HCT116 (cell line): ENCODE data around the gene DIP2A. TPM values are rescaled to one million over a fixed set of nuclear protein-coding genes. Genes with fewer than 3 reads are reported as not detected.

Experiments
- ATAC-seq: fragments of 200-7000 bp; cut with Tn5 transposase; 2 replicates; pipeline ENCODE4 v1.9.1; 2020; ENCODE audit warnings: mild to moderate bottlenecking, moderate library complexity
- BruUV-seq: library from RNA; stranded (reverse); fragments of 400-500 nt; replicated peaks from 2 replicates; lab custom pipeline; 2021; lab: Mats Ljungman, UMichigan
- CTCF ChIA-PET: fragments of 300-600 bp; sonication (Branson Sonifier 250); formaldehyde crosslinking; loops from one replicate; lab custom pipeline; 2021; ENCODE audit warnings: antibody characterized with exemption; lab: Charles Lee
- POLR2A ChIA-PET: fragments of 300-600, 350-600 bp; sonication (Branson Sonifier 250); formaldehyde crosslinking; loops from one replicate; lab custom pipeline; 2021; ENCODE audit warnings: antibody characterized with exemption; lab: Charles Lee
- RAD21 ChIA-PET, 2 experiments: fragments of 300-600 bp; sonication (Branson Sonifier 250); formaldehyde crosslinking; loops; one replicate each; lab custom pipeline; 2023; ENCODE audit warnings: low total read pairs in 2 of 2; ENCODE audit not compliant: uncharacterized antibody in 2 of 2, unreplicated experiment in 2 of 2, low non-redundant PET in 1 of 2; lab: Charles Lee
- DNase-seq: peaks from one replicate; pipeline ENCODE4 v3.0.0-alpha.2; 2010; ENCODE audit warnings: low read depth, low spot score
- H2AFZ ChIP-seq: fragments of 200-600 bp; shearing (Covaris generic), sonication (generic); 2 replicates; pipeline ENCODE4 v1.6.1; 2017; ENCODE audit warnings: low read depth, mixed run types, mixed read lengths, antibody characterized with exemption, low read length; ENCODE audit not compliant: poor library complexity, severe bottlenecking
- H3K27ac ChIP-seq: 2 replicates; pipeline ENCODE4 v1.5.1; 2012; ENCODE audit warnings: low read depth, low read length
- H3K27me3 ChIP-seq: fragments of 200-600 bp; sonication (generic); 2 replicates; pipeline ENCODE4 v1.6.1; 2016; ENCODE audit warnings: mixed run types, low read length, mixed read lengths; ENCODE audit not compliant: insufficient read depth
- H3K36me3 ChIP-seq, 2 experiments: fragments of 200-500 bp in 1 of 2; fragments of 200-600 bp in 1 of 2; sonication (Bioruptor generic) in 1 of 2; sonication (generic) in 1 of 2; 2 replicates each; pipeline versions ENCODE4 v1.5.1 to v1.6.1; 2014 to 2016; ENCODE audit warnings: low read length in 2 of 2, inconsistent platforms in 1 of 2, mixed read lengths in 1 of 2, mixed run types in 1 of 2; ENCODE audit not compliant: insufficient read depth in 2 of 2, control insufficient read depth in 1 of 2
- H3K4me1 ChIP-seq, 2 experiments: fragments of 200-600 bp in 1 of 2; sonication (generic) in 1 of 2; 2 replicates each; pipeline versions ENCODE4 v1.5.1 to v1.6.1; 2012 to 2017; ENCODE audit warnings: low read length in 2 of 2, inconsistent platforms in 1 of 2, mild to moderate bottlenecking in 1 of 2, mixed read lengths in 1 of 2, mixed run types in 1 of 2, moderate library complexity in 1 of 2; ENCODE audit not compliant: insufficient read depth in 2 of 2, control insufficient read depth in 1 of 2
- H3K4me2 ChIP-seq: fragments of 200-600 bp; sonication (generic); 2 replicates; pipeline ENCODE4 v1.6.1; 2017; ENCODE audit warnings: mixed run types, low read length, mixed read lengths
- H3K4me3 ChIP-seq, 2 experiments: fragments of 200-600 bp in 1 of 2; sonication (generic) in 1 of 2; replicated peaks in 1 of 2; 2 replicates each; pipeline ENCODE4 v1.5.1; 2011 to 2016; ENCODE audit warnings: low read length in 2 of 2, control low read depth in 1 of 2, low read depth in 1 of 2, mild to moderate bottlenecking in 1 of 2, mixed read lengths in 1 of 2, mixed run types in 1 of 2
- H3K79me2 ChIP-seq: fragments of 200-600 bp; sonication (generic); 2 replicates; pipeline ENCODE4 v1.6.1; 2017; ENCODE audit warnings: mild to moderate bottlenecking, mixed run types, low read length, moderate library complexity, mixed read lengths; ENCODE audit not compliant: insufficient read depth
- H3K9ac ChIP-seq: fragments of 200-600 bp; sonication (generic); 2 replicates; pipeline ENCODE4 v1.6.1; 2016; ENCODE audit warnings: low read length, mixed read lengths
- H3K9me2 ChIP-seq: fragments of 200-600 bp; sonication (generic), shearing (Covaris generic); 2 replicates; pipeline ENCODE4 v1.6.1; 2017; ENCODE audit warnings: mixed run types, mild to moderate bottlenecking, moderate library complexity; ENCODE audit not compliant: insufficient read depth
- H3K9me3 ChIP-seq, 2 experiments: fragments of 200-500 bp in 1 of 2; fragments of 200-600 bp in 1 of 2; sonication (Bioruptor generic) in 1 of 2; sonication (generic) in 1 of 2; 2 replicates each; pipeline ENCODE4 v1.6.1; 2014 to 2017; ENCODE audit warnings: low read length in 2 of 2, mixed read lengths in 2 of 2, inconsistent platforms in 1 of 2, low read depth in 1 of 2, mild to moderate bottlenecking in 1 of 2, mixed run types in 1 of 2, moderate library complexity in 1 of 2; ENCODE audit not compliant: control insufficient read depth in 1 of 2, insufficient read depth in 1 of 2
- H4K20me1 ChIP-seq: fragments of 200-600 bp; sonication (generic), shearing (Covaris generic); 2 replicates; pipeline ENCODE4 v1.6.1; 2017; ENCODE audit warnings: mixed run types, mild to moderate bottlenecking, moderate library complexity; ENCODE audit not compliant: insufficient read depth
- CBX3 ChIP-seq: IDR thresholded peaks from 2 replicates; pipeline ENCODE4 v1.6.1; 2012; ENCODE audit warnings: low read depth
- EGR1 ChIP-seq: IDR thresholded peaks from 2 replicates; pipeline ENCODE4 v1.6.1; 2012; ENCODE audit warnings: low read depth
- ELF1 ChIP-seq: IDR thresholded peaks from 2 replicates; pipeline ENCODE4 v1.6.1; 2012; ENCODE audit warnings: low read depth, borderline replicate concordance
- EZH2phosphoT487 ChIP-seq: fragments of 200-600 bp; IDR thresholded peaks from 2 replicates; pipeline ENCODE4 v1.6.1; 2018; ENCODE audit warnings: antibody characterized with exemption, borderline replicate concordance
- FOSL1 ChIP-seq: IDR thresholded peaks from 2 replicates; pipeline ENCODE4 v1.6.1; 2012; ENCODE audit warnings: low read depth
- JUND ChIP-seq: IDR thresholded peaks from 2 replicates; pipeline ENCODE4 v1.6.1; 2012
- POLR2A ChIP-seq: IDR thresholded peaks from 2 replicates; pipeline ENCODE4 v1.7.0; 2011; ENCODE audit warnings: borderline replicate concordance; ENCODE audit not compliant: insufficient read depth, insufficient read length; ENCODE audit errors: extremely low read depth
- POLR2AphosphoS5 ChIP-seq: IDR thresholded peaks from 2 replicates; pipeline ENCODE4 v1.6.1; 2011; ENCODE audit warnings: mild to moderate bottlenecking, low read depth, low read length, moderate library complexity
- RAD21 ChIP-seq: IDR thresholded peaks from 2 replicates; pipeline ENCODE4 v1.6.1; 2012; ENCODE audit warnings: low read depth, mild to moderate bottlenecking
- SRF ChIP-seq: IDR thresholded peaks from 2 replicates; pipeline ENCODE4 v1.6.1; 2012; ENCODE audit warnings: low read depth
- ZFX ChIP-seq: fragments of 450-650 bp; IDR thresholded peaks from 2 replicates; pipeline ENCODE4 v1.6.1; 2017
- intact Hi-C: fragments of 100-400 bp; cut with micrococcal nuclease; formaldehyde crosslinking; loops from 2 replicates; pipeline ENCODE4 v1.10.0; 2022
- total RNA-seq: library from RNA; stranded (reverse); gene quantifications from one replicate; pipeline ENCODE4 v1.2.1, GENCODE V29; 2021; ENCODE audit not compliant: unreplicated experiment
- TF ChIP-seq, protein P1 (sequence below): IDR thresholded peaks from 2 replicates; pipeline ENCODE4 v1.6.1; 2012
- TF ChIP-seq, protein P2 (sequence below): IDR thresholded peaks from 2 replicates; pipeline ENCODE4 v1.6.1; 2012

DIP2A gene
- total RNA-seq, 1 experiment from 2014 or later, result 39.9 TPM

DNA sequence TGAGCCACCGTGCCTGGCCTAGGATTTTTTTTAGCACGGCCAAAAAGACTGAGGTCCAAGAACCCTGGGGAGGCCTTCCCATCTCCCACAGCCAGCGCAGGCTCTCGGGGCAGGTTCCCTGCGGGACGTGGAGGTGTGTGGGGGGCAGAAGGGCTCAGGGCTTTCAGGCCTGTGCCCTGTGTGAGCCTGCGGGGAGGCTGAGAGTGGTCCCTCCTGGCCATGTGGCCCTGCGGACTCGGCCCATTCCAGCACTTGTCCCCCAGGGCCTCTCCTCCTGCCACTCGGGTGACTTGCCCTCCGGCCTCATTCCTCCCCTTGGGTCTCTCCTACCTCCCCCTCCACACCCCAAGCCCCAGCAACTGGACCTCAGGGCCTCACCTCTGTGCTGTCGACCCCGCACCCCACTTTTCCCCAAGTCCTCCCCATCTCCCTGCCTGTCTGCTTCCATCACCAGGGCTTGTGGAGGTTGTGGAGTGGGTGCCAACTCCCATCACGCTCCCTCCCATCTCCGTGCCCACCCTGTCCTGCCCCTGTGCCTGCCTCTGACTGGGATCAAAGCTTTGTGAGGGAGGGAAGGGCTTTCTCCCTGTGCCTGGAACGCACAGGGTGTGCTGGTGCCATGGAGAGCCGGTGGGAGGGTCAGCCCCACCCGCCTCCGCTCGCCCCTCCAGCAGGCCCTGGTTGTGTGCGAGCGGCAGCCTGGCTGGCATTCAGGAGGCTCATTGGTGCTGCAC is 32.2 kb upstream of the DIP2A start:
- H3K4me3 ChIP-seq, result no peak overlapping the region
- H3K9ac ChIP-seq, result no peak overlapping the region
- peaks cover 0 to 2% of the 10 kb centered on the region in 2 experiments; a peak in 2 of 4 replicates for H3K36me3 ChIP-seq
- ATAC-seq (no peak), DNase-seq (no peak)
- no peak overlapping the region for H3K4me2 ChIP-seq
- intact Hi-C loops, result no loop called here
- H3K9me2 ChIP-seq, result no peaks in the 10 kb centered on the region
- ChIA-PET CTCF (no interaction called here), POLR2A (no interaction called here), RAD21 (interaction anchor here in 1 of 2 experiments (0.7 kb wide), 1 partner anchor 283 kb away, joined by 3 read pairs; no protein-coding TSS in a partner anchor)
- no peak overlapping the region for H3K27ac ChIP-seq
- TF ChIP-seq EGR1, result no peak
- no peak for TF ChIP-seq EZH2phosphoT487
- no peak for TF ChIP-seq FOSL1
- H2AFZ ChIP-seq, result no peak overlapping the region
- H4K20me1 ChIP-seq, result no peaks in the 10 kb centered on the region
- H3K9me3 ChIP-seq, result no peaks in the 10 kb centered on the region
- H3K4me1 ChIP-seq, result no peaks in the 10 kb centered on the region
- BruUV-seq, result no TSS peak
- H3K79me2 ChIP-seq, result no peaks in the 10 kb centered on the region
- no peaks in the 10 kb centered on the region for H3K27me3 ChIP-seq

DNA sequence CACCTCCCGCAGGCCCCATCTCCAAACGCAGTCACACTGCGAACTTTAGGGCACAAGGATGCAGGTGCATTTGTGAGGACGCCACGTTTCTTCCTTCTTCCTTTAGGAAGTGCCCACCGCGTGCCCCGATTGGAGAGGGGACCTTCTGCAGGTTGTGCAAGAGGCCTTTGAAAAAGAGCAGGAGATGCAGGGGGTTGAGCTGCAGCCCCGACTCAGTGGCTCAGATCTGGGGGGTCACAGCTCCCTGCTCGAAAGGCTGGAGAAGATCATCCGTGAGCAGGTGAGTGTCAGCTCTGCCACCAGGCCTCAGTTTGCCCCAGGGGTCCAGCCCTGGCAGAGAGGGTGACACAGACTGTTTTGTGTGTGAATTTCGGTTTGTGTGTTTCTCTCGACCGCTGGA is 31.2 kb upstream of the DIP2A start:
- ChIA-PET POLR2A (no interaction called here), RAD21 (no interaction called here)
- intact Hi-C loops, result no loop called here
- BruUV-seq, result no TSS peak
- Histone ChIP-seq H3K9me3 (no peaks in the 10 kb centered on the region), H3K36me3 (peaks cover 2 to 6% of the 10 kb centered on the region in 2 experiments; a peak in 2 of 4 replicates), H3K27ac (no peak overlapping the region), H3K79me2 (no peaks in the 10 kb centered on the region)
- DNase-seq, result no peak
- no peak for ATAC-seq
- no peak for TF ChIP-seq RAD21
- no peak for TF ChIP-seq CBX3
- no peak for TF ChIP-seq JUND
- TF ChIP-seq ELF1, result no peak
- TF ChIP-seq EGR1, result no peak
- TF ChIP-seq, protein P1, sequence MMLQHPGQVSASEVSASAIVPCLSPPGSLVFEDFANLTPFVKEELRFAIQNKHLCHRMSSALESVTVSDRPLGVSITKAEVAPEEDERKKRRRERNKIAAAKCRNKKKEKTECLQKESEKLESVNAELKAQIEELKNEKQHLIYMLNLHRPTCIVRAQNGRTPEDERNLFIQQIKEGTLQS, result no peak
- TF ChIP-seq ZFX, result no peak
- TF ChIP-seq, protein P2, sequence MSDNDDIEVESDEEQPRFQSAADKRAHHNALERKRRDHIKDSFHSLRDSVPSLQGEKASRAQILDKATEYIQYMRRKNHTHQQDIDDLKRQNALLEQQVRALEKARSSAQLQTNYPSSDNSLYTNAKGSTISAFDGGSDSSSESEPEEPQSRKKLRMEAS, result no peak
- no peak for TF ChIP-seq POLR2A
- no peak for TF ChIP-seq SRF
- no peak for TF ChIP-seq FOSL1
- no peak for TF ChIP-seq POLR2AphosphoS5
- TF ChIP-seq, all 23 proteins: peak for 0
- CTCF ChIA-PET, result no interaction called here
- Histone ChIP-seq H3K4me3 (no peak overlapping the region), H3K9me2 (no peaks in the 10 kb centered on the region), H4K20me1 (no peaks in the 10 kb centered on the region), H3K4me2 (no peak overlapping the region), H2AFZ (no peak overlapping the region), H3K27me3 (no peaks in the 10 kb centered on the region), H3K4me1 (no peaks in the 10 kb centered on the region), H3K9ac (no peak overlapping the region)
